Esophagus muscularis mucosa (tissue), 3 donors: ENCODE measurements around the gene CAPRIN1.
A peak's percentile ranks its signal among the peaks of the same experiment; 100 is the strongest.

ENCODE experiments used
- CTCF ChIP-seq, 3 experiments: fragments of 200-600 bp in 2 of 3; fragments of 450-650 bp in 1 of 3; sonication (generic) in 2 of 3; IDR thresholded peaks; one replicate each; pipeline ENCODE4 v1.5.1; 2017 to 2019; ENCODE audit warnings: antibody characterized with exemption in 3 of 3, mild to moderate bottlenecking in 2 of 3, moderate library complexity in 1 of 3
- POLR2A ChIP-seq: fragments of 450-650 bp; IDR thresholded peaks from one replicate; pipeline ENCODE4 v1.6.1; 2017; ENCODE audit warnings: antibody characterized with exemption, moderate library complexity, mild to moderate bottlenecking, low read depth

GRCh38 chr11:34051349-34052035 is at the start of gene CAPRIN1:
- TF ChIP-seq CTCF (IDR thresholded peaks at IDR 0.05): no peak
- TF ChIP-seq POLR2A: peak; percentile 62
